NOMO-1 treated with dmso at 0.1 percent for 144 hours (cell line): ENCODE measurements around the gene CACNG1.

Source experiments
- DNase-seq: peaks from one replicate; lab custom pipeline; 2025; ENCODE audit not compliant: unreplicated experiment; lab: John Stamatoyannopoulos, UW

Gene CACNG1

DNA sequence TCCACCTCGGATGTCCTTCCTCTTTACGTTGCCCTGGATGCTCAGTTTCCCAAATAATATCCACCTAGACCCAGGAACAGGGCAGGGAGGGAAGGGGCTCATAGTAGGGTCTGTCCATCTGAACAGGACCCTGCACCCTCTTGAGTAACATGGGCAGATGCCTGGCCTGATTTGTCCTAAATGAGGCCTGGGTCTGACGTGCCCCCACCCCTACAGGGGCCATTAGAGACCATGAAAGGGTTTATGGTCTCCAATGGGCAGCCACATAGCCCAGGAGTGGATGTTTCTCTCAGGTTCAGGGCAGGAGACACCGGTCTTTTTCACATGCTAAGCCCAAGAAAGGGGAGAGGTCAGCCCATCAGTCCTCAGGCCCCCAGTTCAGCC lies 6.8 kb downstream of the CACNG1 start:
- no peak for DNase-seq

- no peak for DNase-seq
Observed at GRCh38 chr17:67051837-67052236, 7.5 kb downstream of the CACNG1 start.

DNA sequence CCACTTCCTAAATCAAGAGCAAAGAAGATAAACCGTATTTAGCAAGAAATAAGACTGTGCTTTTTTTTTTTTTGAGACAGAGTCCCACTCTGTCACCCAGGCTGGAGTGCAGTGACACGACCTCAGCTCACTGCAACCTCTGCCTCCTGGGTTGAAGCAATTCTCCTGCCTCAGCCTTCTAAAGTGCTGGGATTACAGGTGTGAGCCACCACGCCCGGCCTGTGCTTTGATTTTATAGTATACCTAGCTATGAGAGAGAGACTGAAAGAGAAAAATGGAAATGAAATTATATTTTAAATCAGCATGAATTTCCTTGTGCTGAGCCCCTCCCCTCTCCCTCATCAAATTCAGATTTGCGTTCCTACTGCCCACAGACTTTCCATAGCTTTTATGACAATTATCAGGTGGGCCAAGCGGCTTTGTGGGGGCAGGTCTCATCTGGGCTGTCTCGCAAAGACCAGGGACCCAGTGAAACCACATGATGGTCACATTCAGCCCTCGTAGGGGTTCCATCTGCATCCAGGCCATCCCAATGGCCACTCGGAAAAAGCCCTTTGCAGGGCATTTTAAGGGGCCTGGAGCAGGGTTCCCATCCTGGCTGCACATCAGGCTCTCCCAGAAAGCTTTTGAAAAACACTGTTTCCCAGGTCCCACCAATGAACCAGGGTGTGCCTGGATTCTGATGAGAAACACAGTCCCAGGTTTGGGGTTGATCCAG lies 8.5 kb downstream of the CACNG1 start:
- DNase-seq = no peak

- DNase-seq = no peak
Observed at GRCh38 chr17:67053438-67054000, 9.2 kb downstream of the CACNG1 start.

GRCh38 chr17:67054011-67054591 lies 9.7 kb downstream of the CACNG1 start:
- no peak for DNase-seq

DNA sequence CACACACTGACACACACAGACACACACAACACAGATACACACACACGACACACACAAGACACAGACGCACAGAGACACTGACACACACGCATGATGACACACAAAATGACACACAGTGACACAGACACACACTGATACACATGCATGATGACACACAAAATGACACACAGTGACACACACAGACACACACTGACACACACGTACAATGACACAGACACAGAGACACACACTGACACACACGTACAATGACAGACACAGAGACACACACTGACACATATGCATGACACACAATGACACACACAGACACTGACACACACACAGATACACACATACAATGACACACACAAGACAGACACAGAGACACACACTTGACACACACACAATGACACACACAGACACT lies 10.3 kb downstream of the CACNG1 start:
- DNase-seq = no peak

GRCh38 chr17:67055041-67055443 lies 10.7 kb downstream of the CACNG1 start:
- no peak for DNase-seq

DNA sequence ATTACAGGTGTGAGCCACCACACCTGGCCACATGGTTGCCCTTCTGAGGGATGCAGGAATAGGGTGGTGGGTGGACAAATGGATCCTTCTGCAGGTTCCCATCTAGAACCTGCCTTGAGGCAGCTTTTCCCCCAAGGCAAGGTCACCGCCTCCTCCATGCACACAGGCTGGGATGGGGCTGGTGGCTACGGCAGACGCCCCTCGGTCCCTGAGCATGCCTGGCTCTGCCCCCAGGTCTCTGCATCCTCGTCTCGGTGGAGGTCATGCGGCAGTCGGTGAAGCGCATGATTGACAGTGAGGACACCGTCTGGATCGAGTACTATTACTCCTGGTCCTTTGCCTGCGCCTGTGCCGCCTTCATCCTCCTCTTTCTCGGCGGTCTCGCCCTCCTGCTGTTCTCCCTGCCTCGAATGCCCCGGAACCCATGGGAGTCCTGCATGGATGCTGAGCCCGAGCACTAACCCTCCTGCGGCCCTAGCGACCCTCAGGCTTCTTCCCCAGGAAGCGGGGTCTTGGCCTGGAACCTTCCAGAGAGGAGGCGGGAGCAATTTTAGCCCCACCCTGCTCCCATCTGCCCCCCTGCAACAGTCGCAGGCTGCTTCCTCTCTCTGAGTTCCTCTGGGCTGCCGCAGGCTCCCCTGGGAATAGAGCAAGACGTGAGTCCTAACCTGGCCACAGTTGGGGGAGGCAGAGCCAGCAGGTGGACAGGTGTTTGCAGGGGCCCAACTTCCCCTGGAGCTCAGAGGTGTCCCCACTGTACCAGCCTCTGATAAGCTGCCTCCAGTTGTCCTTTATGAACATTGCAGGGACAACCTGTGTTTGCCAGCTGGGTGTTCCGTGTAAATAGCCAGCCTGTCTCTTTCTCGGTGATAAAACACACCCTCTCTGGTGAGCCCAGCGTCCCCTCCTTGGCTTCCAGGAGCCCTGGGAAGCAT lies 11.7 kb downstream of the CACNG1 start:
- DNase-seq = no peak

GRCh38 chr17:67056746-67057490 lies 12.6 kb downstream of the CACNG1 start:
- no peak for DNase-seq

DNA sequence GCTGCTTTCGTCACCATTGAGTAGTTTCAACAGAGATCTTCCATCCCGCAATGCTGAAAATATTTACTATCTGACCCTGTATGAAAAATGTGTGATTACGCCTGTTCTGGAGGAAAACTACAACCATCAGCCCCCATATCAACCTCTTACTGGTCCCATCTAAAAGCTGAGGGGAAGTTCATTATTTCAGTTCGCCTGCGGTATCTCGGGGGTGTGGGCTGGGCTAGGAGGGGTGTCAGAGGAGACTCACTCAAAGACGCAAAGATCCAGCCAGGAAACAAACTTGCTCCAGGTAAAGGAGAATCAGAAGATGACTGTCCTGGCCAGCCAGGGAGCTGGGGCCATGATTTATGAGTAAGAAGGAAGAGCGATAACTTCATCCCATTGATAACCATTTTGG lies 13.7 kb downstream of the CACNG1 start:
- DNase-seq = no peak

- DNase-seq = no peak
Observed at GRCh38 chr17:67059372-67059771, 15.0 kb downstream of the CACNG1 start.

GRCh38 chr17:67063141-67063540 lies 18.8 kb downstream of the CACNG1 start:
- DNase-seq = no peak

- no peak for DNase-seq
Observed at GRCh38 chr17:67066717-67067116, 22.4 kb downstream of the CACNG1 start.

DNA sequence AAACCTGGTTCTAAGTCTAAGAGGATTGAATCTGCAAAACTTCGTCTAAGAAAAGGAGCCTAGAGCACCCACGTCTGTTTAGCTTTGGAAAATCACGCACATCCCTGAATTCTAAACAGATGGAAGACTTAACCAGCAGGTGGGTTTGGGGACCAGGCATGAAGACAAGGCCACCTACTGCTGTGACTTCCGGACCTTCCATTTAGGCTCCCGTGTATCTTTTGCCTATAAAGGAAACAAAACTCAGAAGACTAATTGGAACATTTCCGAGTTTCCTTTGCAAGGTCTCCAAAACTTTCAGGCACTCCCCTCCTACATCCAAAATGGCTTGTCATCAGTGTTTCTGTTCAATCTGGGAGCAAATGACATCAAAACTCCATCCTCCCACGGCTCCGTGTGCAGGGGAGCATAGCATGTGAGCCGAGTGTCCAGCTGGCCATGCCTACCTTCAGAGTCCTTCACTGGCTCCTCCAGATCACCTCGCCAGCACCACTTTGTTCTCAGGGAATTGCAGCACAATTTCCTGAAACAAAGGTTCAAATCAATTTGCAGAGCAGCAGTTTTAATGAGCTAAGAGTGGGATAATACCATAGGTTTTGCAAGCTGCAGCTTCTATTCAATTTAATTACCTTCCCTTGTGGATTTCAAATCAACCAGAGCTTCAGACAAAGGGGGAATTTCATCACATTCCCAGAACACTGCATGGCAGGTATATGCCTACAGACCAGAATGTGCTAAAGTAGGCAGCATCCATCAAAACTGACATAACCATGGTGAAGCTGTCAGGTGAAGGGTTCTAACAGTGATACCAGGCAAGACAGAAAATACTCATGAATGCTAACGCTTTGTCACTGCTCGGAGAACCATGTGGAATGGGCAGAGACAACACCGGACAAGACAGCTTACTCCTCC lies 23.5 kb downstream of the CACNG1 start:
- no peak for DNase-seq

GRCh38 chr17:67068999-67069398 lies 24.6 kb downstream of the CACNG1 start:
- DNase-seq = no peak

- DNase-seq = no peak
Observed at GRCh38 chr17:67069603-67070136, 25.3 kb downstream of the CACNG1 start.

DNA sequence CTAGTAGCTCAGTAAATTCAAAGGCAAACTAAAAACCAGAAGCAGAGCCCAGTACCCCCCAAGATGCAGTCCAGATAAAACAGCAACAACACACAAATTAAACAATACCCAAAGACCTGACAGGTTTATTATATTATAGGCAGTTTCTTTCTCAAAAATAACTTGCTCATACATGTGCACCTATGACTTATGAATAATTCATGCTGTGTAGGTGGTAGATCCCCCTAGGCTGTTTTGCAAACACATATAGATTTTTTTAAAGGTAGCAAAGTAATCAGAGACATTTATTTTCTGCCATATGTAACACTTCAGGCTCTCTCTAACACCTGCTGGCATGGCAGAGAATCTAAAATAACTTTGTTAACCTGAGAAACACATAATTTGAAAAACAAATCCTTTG lies 27.2 kb downstream of the CACNG1 start:
- no peak for DNase-seq

DNA sequence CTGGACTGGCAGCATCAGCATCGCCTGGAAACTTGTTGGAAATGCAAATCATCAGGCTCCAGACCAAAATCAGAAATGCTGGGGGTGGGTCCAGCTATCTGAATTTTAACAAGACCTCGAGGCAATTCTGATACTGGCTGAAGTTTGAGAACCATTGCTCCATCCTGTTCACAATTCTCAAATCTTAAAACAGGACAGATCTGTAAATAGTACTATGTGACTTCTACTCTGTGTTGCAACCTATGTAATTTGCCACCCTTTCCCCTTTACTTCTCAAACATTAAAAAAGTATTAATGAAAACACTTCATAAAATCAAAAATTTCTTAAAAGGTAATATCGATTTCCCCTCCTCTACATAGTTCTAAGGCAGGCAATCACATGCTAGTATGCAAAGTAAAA lies 28.5 kb downstream of the CACNG1 start:
- DNase-seq = no peak

GRCh38 chr17:67074781-67075180 lies 30.4 kb downstream of the CACNG1 start:
- DNase-seq = no peak

- DNase-seq = no peak
Observed at GRCh38 chr17:67076290-67076689, 31.9 kb downstream of the CACNG1 start.
